HPDE6-E6E7 (cell line): ENCODE data around the gene ZNF544.
"Not testable (repeated sequence)": the region's sequence is repeated elsewhere in the genome, so short reads cannot be mapped to it uniquely, and the experiment has no call there.

Experiments
- DNase-seq: peaks from one replicate; pipeline ENCODE4 v3.0.0; 2011; ENCODE audit warnings: missing footprints; ENCODE audit errors: extremely low spot score

The ZNF544 gene

DNA sequence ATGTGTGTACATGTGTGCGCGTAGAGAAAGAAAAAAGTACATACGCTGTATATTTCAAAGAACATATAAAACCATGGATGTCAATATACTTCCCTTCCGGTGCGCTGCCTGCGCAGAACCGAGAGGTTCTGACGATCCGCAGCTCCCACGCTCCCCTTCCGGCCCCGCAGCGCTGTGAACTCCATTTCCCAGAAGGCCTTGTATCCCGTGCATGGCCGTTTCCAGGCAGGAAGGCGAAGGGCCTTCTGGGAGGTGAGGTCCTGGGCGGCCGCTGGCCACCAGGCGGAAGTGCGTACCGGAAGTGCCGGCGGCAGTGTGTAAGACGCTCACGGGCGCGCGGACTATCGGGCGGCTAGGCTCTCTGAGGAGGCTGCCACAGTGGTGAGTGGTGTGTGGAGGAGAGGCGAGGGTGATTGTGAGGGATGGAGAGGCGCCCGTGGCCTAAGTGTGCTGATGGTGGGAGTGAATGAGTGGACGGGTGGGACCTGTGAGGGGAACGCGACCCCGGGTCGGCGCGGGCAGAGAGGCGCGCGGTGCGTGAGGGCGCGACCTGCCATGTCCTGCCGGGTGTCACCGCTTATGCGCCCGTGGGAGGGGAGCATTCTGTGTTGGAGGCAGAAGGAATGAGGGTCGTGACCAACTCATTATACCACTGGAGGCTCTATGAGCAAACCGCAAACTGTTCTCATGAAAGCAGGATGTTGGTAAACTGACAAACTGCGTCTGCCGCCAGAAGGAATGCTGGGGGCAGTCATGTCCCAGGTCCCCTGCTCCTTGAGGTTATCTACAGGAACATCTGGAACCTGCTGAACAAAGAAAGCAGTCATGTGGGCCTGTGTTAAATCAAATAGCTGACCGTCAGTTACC lies 76.6 kb downstream of the ZNF544 start, which contains the start of gene ERVK3-1:
ERVK3-1 (plus strand) TSS at position 313 of the 867 bp plus-strand sequence. CDS start 6,792 bp downstream, outside the sequence.
- DNase-seq, result peak; percentile 97

DNA sequence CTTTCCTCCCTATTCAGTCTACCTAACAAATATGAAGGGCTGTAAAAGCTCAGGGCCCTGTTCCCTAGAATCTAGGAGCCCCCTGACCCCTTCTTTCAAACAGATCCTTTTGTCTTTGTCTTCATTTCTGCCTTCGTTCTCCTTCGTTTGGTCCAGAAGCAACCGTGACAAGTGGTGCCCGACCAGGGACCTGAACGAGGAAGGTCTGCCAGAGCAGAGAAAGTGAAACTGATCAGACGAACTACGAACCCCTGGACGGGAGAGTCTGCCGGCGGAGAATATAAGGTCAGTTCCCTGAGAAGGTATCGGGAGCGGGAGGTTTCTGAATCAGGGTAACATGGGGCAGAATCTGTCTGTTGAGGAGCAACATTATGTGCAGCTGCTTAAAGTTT lies 77.2 kb downstream of the ZNF544 start:
- DNase-seq, result peak; percentile 52

DNA sequence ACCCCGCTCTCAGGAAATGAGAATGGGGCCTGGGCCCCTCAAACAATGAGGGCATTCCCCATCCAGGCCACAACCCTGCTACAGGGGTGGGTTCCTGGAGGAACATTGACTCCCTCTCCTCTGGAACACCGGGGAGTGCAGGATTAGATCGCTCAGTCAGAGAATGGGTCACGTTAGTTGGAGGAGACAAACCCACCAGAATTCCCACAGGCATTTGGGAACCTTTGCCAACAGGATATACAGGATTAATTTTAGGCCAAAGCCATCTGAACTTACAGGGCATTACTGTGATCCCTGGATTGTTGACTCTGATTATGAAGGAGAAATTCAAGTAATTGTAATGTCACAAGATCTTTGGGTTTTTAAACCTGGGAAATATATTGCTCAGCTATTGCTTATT lies 79.0 kb downstream of the ZNF544 start:
- DNase-seq, result no peak

DNA sequence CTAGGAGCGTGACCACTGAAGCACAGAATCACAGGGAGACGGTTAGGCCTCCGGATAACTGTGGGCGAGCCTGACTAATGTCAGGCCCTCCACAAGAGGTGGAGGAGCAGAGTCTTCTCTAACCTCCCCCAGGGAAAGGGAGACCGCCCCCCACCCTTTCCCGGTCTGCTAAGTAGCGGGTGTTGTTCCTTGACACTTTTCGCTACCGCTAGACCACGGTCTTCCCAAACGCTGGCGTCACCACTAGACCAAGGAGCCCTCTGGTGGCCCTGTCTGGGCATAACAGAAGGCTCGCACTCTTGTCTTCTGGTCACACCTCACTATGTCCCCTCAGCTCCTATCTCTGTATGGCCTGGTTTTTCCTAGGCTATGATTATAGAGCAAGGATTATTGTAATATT lies 82.0 kb downstream of the ZNF544 start:
- DNase-seq, result not testable (repeated sequence)

DNA sequence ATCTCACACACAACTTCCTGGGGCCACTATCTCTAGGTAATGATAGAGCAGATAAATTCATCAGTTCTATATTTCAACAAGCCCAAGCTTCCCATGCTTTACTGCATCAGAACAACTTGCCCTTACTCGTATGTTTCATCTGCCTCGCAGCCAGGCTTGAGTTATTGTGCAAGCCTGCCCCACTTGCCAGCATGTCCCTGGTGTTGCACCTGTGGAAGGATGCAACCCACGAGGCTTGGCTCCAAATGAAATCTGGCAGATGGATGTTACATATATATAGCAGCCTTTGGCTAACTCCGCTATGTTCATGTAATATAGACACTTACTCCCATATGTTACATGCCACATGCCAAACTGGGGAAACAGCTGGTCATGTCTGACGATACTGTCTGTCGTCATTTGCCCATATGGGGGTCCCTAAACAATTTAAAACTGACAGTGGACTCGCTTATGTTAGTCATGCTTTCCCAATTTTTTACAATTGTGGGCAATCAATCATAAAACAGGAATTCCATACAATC lies 82.7 kb downstream of the ZNF544 start:
- no peak for DNase-seq
